IPS-NIHi7 (cell line): ENCODE data around the gene UBE3C.
A peak's percentile ranks its signal among the peaks of the same experiment; 100 is the strongest.
"Not testable (repeated sequence)": the region's sequence is repeated elsewhere in the genome, so short reads cannot be mapped to it uniquely, and the experiment has no call there.

Experiments
- DNase-seq: peaks from one replicate; pipeline ENCODE4 v3.0.0; 2012; ENCODE audit warnings: mixed read lengths; ENCODE audit errors: extremely low spot score

UBE3C gene

GRCh38 chr7:157235357-157236333 lies 96.9 kb downstream of the UBE3C start:
- DNase-seq, result no peak

GRCh38 chr7:157238087-157238486 lies 99.4 kb downstream of the UBE3C start:
- DNase-seq, result peak; percentile 48

DNA sequence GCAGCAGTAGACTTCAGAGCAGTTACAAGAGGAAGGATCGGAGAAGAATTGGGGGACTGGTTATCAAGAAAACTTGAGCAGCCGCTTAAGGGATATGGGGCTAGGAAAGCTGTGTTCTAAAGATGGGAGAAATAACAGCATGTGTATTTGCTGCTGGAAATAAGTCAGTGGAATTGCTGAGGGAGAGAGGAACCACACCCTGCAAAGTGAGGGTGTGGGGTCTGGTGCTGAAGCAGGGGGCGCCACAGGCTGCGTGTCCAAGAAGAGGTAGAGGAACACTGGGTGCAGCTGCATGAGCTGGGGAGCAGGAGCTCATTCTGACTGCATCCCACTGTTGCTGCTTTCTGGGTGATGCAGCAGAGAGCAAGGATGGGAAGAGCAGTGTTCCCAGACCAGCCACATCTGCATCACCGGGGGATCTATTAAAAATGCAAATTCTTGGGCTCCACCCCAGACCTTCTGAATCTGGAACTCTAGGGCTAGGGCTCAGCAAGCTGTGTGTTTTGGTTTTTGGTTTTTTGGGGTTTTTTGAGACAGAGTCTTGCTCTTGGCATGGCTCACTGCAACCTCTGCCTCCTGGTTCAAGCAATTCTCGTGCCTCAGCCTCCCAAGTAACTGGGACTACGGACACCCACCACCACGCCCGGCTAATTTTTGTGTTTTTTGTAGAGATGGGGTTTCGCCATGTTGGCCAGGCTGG lies 101.0 kb downstream of the UBE3C start:
- DNase-seq, result no peak

GRCh38 chr7:157241631-157242030 lies 102.9 kb downstream of the UBE3C start:
- DNase-seq, result no peak

DNA sequence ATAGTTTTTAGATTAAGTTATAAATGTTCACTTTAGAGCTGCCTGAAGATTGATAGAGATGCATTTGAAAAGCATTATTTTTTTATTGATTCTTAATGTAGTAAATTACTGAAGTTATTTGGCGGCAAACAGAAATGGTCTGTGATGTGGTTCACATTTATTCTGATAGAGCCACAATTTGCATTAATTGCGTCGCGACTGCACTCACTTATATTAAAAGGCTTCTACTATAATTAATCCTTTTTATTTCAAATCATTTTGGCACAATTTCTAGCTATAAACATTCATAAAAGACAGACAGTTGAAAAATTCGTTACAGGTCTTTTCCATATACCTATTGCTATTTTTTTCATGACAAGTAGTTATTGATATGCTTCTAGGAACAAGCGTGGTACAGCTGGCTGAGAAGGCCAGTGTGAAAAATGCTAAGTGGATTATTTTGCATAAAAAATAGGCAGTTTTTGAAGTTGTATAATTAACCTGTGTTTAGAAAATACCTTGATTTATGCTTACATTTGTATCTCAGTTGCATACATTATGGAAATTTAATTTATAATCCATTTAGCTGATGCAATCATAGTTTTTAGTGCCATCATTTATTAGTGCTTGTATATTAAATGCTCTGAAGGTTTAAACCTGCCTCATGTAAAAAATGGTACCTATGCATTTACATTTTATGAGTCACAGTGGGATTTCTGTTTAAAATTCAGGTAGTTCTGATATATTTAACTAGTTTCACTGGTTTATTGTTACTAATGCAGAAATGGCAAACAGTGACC lies 106.0 kb downstream of the UBE3C start:
- DNase-seq, result no peak

DNA sequence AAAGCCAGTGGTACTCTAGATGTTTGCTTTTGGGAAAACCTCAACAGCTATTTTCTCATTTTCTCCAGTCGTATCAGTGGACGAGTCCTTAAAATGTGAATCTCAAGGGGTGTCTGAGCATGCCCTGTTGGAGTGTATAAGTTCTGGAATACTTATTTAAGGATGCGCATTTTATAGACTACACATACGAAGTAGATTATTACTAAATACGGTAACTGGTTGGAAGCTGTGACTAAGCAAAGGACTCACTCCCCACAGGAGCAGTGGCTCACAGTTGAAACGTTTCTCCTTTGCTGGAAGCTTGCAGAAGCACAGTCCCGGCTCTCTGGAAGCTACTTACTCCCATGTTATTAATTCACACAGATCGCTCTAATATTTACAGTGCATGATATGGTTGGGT lies 107.3 kb downstream of the UBE3C start:
- DNase-seq, result no peak

DNA sequence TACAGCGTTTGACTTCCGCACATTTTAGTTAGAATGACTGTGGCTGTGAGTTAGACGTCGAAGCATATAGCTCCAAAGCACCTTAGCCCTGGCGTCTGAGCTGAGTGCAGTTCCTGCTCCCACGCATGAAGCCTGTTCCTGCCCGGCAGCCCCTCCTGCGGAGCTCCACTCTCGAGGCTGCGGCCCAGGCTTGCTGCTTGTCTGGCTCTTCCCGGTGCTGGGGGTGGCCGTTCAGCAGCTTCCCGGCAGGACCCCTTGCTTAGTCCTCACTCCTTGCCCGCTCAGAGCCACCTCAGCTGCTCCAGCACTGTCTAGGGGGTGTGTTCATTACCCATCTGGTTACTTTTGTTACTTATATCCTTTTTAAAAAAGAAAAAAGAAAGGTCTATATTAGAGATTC lies 109.9 kb downstream of the UBE3C start:
- DNase-seq, result no peak

- DNase-seq, result peak; percentile 74
These were observed 112.0 kb downstream of the UBE3C start for GRCh38 chr7:157250605-157251228.

DNA sequence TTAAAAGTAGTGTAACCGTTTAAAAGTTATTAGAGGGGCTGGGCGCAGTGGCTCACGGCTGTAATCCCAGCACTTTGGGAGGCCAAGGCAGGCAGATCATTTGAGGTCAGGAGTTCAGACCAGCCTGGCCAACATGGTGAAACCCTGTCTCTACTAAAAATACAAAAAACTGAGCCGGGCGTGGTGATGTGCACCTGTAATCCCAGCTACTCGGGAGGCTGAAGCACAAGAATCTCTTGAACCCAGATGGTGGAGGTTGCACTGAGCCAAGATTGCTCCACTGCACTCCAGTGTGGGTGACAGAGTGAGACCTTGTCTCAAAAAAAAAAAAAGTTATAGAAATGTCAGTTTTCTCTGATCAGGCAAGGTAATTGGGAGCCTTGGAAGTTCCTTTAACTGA lies 113.1 kb downstream of the UBE3C start:
- not testable (repeated sequence) for DNase-seq

GRCh38 chr7:157253850-157254249 lies 115.1 kb downstream of the UBE3C start:
- no peak for DNase-seq

GRCh38 chr7:157254781-157255180 lies 116.1 kb downstream of the UBE3C start:
- not testable (repeated sequence) for DNase-seq

DNA sequence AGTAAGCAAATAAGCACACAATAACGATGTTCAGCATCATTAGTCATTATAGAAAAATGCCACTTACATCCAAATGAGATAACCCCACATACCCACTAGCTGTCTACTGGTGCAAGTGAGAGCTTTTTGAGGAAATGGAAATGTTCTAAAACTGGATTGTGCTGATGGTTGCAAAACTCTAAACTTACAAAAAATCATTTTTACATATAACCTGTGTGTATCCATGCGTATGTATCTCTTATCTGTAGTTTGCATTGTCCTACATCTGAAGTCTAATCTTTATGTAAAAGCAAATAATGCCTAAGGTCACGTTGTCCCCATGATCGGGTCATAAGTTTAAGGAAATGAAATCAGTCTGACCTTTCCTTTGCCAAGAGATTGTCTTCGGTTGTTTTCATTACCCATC lies 116.5 kb downstream of the UBE3C start:
- DNase-seq, result no peak

DNA sequence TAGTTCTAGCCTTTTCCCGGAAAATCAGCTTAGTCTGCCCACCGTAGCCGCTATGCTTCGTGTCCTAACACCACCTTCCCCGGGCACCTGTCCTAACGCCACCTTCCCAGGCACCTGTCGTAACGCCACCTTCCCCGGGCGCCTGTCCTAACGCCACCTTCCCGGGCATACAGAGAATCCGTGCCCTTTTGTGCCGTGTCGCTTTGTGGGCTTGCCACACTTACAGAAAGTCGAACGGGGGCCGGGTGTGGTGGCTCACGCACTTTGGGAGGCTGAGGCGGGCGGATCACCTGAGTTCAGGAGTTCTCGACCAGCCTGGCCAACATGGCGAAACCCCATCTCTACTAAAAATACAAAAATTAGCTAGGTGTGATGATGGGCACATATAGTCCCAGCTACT lies 124.4 kb downstream of the UBE3C start:
- DNase-seq, result no peak

DNA sequence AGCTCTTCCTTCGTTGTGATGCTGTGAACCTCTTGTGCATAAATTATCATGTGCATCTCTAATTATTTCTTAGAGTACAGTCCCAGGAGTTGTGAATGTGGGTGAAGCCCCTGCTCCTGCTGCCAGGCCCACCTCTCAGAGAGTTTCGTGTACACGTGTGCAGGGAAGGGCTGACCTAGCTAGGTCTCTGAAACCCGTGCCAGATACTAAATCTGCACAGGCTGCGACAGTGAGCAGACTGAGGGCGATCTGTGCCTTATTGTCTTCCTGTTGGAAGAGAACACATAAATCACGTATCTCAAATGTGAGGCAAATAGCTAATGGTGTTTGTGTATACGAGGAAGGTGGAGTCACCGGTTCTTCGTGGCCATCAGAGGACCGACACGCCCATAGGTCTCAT lies 126.3 kb downstream of the UBE3C start:
- DNase-seq, result no peak

DNA sequence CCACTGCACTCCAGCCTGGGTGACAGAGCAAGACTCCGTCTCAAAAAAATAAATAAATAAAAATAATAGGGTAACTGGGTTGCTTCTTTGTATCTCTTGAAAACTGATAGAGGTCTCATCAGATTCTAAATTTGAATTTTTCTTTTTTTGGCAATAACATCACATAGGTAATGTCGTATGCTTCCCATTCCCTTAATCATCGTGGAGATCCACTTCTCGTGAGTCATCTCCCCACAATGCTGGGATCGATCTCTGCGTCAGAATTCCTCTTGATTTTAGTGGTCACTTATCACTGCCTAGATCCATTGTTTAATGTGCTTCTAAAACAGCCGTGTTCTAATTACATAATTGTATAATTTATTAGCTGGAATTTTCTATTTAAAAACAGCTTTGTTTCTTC lies 127.5 kb downstream of the UBE3C start:
- no peak for DNase-seq

- no peak for DNase-seq
These were observed 128.8 kb downstream of the UBE3C start for GRCh38 chr7:157267516-157267915.

- no peak for DNase-seq
These were observed 129.2 kb downstream of the UBE3C start for GRCh38 chr7:157267956-157268355.

GRCh38 chr7:157268540-157268939 lies 129.8 kb downstream of the UBE3C start:
- no peak for DNase-seq

DNA sequence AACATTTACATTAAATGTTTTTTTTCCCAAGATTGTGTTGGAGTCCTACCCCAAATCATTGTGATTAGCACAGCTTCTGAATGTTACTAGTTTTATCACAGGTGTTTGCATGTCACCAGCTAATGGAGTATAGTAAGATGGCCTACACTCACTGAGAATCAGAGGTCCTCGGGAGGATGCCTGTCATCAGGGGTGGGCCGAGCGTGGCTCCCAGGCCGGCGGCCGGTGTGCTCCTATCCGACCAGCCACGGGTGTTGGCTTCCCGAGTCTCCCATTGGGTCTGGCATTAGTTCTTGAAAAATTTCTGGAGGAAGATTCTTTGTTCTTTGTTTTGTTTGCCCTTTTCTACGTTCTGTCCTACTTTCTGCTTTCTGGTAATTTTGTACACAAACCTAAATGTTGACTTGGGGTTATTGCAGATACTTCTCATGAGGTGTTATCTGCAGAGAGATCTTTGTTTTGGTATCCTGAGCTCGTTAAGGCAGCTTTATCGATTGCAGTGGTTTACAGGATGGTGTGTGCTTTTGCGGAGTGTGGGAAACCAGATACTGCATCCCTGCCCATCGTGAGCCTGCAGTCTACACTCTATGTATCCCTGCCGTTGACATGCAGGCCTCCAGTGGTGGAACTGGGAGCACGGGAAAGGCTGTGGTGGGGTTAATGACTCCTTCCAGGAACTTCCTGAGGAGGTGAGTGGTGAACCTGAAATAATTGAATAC lies 130.8 kb downstream of the UBE3C start:
- no peak for DNase-seq

DNA sequence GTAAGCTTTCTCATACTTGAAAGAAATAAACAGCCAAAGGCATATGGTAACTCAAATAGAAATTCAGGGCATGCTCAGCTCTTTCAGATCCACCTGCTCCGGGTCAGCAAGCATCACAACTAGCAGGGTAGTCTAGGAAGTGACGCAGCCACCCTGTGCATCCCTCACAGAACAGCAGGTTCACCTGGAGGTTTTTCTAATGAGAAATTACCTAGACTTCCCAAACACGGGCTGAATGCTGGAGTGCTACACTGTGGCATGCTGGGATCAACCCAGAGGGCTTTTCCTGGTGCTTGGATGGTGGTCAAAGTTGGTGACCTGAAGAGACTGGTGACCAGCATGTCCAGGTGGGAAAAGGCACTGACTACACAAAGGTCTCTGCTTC lies 131.3 kb downstream of the UBE3C start:
- no peak for DNase-seq
